ENCODE measurements around the gene CYP4F12.

DNA sequence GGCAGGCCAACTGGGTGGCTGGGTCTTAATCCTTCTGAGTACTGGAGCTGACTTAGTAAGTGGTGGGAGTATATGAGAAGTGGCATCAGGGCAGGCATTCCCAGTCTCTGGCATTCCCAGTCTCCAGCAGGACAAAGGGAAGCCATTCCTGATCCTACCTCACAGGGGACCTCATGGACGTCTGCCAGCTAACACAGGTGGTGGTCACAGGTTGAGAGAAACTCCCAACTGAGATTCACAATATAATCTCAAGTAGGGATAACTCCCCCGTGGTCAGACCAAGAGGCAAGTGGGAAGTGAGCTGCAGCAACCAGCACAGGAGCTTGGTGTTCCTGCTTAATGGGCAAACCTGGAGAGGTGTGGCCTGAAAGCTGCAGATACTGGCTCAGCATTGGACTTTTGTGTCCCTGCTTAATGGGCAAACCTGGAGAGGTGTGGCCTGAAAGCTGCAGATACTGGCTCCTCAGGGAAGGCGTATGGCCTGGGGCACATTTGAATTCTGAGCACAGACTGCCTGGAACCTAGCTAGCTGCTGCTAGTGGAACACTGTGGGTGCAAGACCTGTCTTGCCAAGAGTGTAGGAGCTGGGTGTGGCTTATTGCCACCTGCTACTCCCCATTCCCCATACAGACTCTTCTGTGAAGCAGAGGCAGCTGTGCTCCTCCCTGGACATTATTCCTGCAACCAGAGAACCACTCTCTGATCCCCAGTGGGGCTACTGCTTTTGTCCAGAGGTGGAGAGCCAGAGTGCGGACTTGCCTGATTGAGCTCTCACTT lies 29.1 kb downstream of the CYP4F12 start:
- TF ChIP-seq, protein P1, sequence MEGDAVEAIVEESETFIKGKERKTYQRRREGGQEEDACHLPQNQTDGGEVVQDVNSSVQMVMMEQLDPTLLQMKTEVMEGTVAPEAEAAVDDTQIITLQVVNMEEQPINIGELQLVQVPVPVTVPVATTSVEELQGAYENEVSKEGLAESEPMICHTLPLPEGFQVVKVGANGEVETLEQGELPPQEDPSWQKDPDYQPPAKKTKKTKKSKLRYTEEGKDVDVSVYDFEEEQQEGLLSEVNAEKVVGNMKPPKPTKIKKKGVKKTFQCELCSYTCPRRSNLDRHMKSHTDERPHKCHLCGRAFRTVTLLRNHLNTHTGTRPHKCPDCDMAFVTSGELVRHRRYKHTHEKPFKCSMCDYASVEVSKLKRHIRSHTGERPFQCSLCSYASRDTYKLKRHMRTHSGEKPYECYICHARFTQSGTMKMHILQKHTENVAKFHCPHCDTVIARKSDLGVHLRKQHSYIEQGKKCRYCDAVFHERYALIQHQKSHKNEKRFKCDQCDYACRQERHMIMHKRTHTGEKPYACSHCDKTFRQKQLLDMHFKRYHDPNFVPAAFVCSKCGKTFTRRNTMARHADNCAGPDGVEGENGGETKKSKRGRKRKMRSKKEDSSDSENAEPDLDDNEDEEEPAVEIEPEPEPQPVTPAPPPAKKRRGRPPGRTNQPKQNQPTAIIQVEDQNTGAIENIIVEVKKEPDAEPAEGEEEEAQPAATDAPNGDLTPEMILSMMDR (IDR thresholded peaks at IDR 0.05; ENCODE audit: insufficient read depth, low read length) = no peak
- TF ChIP-seq, protein P2, sequence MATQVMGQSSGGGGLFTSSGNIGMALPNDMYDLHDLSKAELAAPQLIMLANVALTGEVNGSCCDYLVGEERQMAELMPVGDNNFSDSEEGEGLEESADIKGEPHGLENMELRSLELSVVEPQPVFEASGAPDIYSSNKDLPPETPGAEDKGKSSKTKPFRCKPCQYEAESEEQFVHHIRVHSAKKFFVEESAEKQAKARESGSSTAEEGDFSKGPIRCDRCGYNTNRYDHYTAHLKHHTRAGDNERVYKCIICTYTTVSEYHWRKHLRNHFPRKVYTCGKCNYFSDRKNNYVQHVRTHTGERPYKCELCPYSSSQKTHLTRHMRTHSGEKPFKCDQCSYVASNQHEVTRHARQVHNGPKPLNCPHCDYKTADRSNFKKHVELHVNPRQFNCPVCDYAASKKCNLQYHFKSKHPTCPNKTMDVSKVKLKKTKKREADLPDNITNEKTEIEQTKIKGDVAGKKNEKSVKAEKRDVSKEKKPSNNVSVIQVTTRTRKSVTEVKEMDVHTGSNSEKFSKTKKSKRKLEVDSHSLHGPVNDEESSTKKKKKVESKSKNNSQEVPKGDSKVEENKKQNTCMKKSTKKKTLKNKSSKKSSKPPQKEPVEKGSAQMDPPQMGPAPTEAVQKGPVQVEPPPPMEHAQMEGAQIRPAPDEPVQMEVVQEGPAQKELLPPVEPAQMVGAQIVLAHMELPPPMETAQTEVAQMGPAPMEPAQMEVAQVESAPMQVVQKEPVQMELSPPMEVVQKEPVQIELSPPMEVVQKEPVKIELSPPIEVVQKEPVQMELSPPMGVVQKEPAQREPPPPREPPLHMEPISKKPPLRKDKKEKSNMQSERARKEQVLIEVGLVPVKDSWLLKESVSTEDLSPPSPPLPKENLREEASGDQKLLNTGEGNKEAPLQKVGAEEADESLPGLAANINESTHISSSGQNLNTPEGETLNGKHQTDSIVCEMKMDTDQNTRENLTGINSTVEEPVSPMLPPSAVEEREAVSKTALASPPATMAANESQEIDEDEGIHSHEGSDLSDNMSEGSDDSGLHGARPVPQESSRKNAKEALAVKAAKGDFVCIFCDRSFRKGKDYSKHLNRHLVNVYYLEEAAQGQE (IDR thresholded peaks at IDR 0.05; ENCODE audit: insufficient replicate concordance, low read depth) = no peak
